Measurements from ENCODE around the gene OR6K6.

OR6K6 gene

DNA sequence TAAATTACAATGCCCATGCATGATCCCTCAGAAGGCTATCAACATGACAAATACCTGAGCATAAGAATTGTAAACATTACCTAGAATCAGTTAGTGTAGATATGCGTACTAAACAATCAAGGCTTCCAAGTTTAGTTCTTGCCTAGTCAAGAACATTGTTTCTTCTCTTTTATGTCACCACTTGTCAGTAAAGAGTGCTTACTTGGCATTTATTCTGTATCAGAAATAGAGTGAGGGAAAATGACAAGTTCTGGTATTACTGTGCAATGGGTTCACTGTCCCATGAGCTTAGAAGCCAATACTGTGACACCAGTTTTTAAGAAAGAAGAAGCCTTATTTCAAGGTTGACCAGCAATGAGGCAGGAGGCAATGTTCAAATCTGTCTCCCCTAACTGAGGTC, 49.2 kb downstream of the OR6K6 start:
- no peak for DNase-seq

Measured in NCI-H2081 (cell line).